ENCODE data around the gene TBC1D14.

The TBC1D14 gene

GRCh38 chr4:6875431-6875831, 34.2 kb upstream of the TBC1D14 start:
- DNase-seq (ENCODE audit: low spot score) = no peak
- TF ChIP-seq CTCF (IDR thresholded peaks at IDR 0.05; ENCODE audit: extremely low read depth, insufficient read depth, missing control alignments) = no peak
- in situ Hi-C loops (cut with MboI; ENCODE audit: low pct_unique_long_range_greater_than_20kb, low sequenced_read_pairs, unreplicated experiment) = loop anchor here (5.0 kb wide), 1 partner anchor 153 kb away; no protein-coding TSS in a partner anchor

GRCh38 chr4:6876440-6876839, 33.2 kb upstream of the TBC1D14 start:
- DNase-seq (ENCODE audit: low spot score) = no peak
- no peak for TF ChIP-seq CTCF (IDR thresholded peaks at IDR 0.05; ENCODE audit: extremely low read depth, insufficient read depth, missing control alignments)
- in situ Hi-C loops (cut with MboI; ENCODE audit: low pct_unique_long_range_greater_than_20kb, low sequenced_read_pairs, unreplicated experiment) = loop anchor here (5.0 kb wide), 1 partner anchor 154 kb away; no protein-coding TSS in a partner anchor

GRCh38 chr4:6877067-6877466, 32.6 kb upstream of the TBC1D14 start:
- in situ Hi-C loops (cut with MboI; ENCODE audit: low pct_unique_long_range_greater_than_20kb, low sequenced_read_pairs, unreplicated experiment) = loop anchor here (5.0 kb wide), 1 partner anchor 155 kb away; no protein-coding TSS in a partner anchor

GRCh38 chr4:6878451-6879059, 31.1 kb upstream of the TBC1D14 start:
- in situ Hi-C loops (cut with MboI; ENCODE audit: low pct_unique_long_range_greater_than_20kb, low sequenced_read_pairs, unreplicated experiment) = loop anchor here (5.0 kb wide), 1 partner anchor 156 kb away; no protein-coding TSS in a partner anchor
- DNase-seq (ENCODE audit: low spot score) = no peak
- no peak for TF ChIP-seq CTCF (IDR thresholded peaks at IDR 0.05; ENCODE audit: extremely low read depth, insufficient read depth, missing control alignments)

More at GRCh38 chr4:6877067-6877466, 32.6 kb upstream of the TBC1D14 start:
- TF ChIP-seq CTCF (IDR thresholded peaks at IDR 0.05; ENCODE audit: extremely low read depth, insufficient read depth, missing control alignments) = no peak
- DNase-seq (ENCODE audit: low spot score) = no peak

GRCh38 chr4:6880691-6881090, 28.9 kb upstream of the TBC1D14 start:
- in situ Hi-C loops (cut with MboI; ENCODE audit: low pct_unique_long_range_greater_than_20kb, low sequenced_read_pairs, unreplicated experiment) = no loop called here
- TF ChIP-seq CTCF (IDR thresholded peaks at IDR 0.05; ENCODE audit: extremely low read depth, insufficient read depth, missing control alignments) = no peak
- no peak for DNase-seq (ENCODE audit: low spot score)

GRCh38 chr4:6881908-6882307, 27.7 kb upstream of the TBC1D14 start:
- no peak for TF ChIP-seq CTCF (IDR thresholded peaks at IDR 0.05; ENCODE audit: extremely low read depth, insufficient read depth, missing control alignments)
- in situ Hi-C loops (cut with MboI; ENCODE audit: low pct_unique_long_range_greater_than_20kb, low sequenced_read_pairs, unreplicated experiment) = no loop called here
- DNase-seq (ENCODE audit: low spot score) = no peak
